GM12878 (cell line): Measurements from ENCODE around the gene ZNF423. TPM values are rescaled to one million over a fixed set of nuclear protein-coding genes. Genes with fewer than 3 reads are reported as not detected.

Experiments
- ATAC-seq: fragments of 200-7000 bp; cut with Tn5 transposase; 3 replicates; pipeline ENCODE4 v1.9.1; 2020; ENCODE audit warnings: mild to moderate bottlenecking, moderate library complexity
- BruUV-seq: library from RNA; stranded (reverse); fragments of 400-500 nt; replicated peaks from 2 replicates; lab custom pipeline; 2021; lab: Mats Ljungman, UMichigan
- CTCF ChIA-PET: fragments of 300-600 bp; sonication (Branson Sonifier 250); formaldehyde crosslinking; extraction: SDS; loops from one replicate; lab custom pipeline; 2021; ENCODE audit warnings: inconsistent platforms; lab: Yijun Ruan, JAX
- POLR2A ChIA-PET: fragments of 350-600 bp; formaldehyde crosslinking; extraction: SDS; loops from one replicate; lab custom pipeline; 2021; ENCODE audit warnings: inconsistent platforms; lab: Charles Lee
- RAD21 ChIA-PET: fragments of 300-600 bp; sonication (Branson Sonifier 250); formaldehyde crosslinking; loops from one replicate; lab custom pipeline; 2023; ENCODE audit warnings: antibody characterized with exemption; ENCODE audit not compliant: unreplicated experiment; lab: Charles Lee
- SMC1A ChIA-PET: fragments of 300-600 bp; sonication (Branson Sonifier 250); formaldehyde crosslinking; loops from one replicate; lab custom pipeline; 2023; ENCODE audit not compliant: unreplicated experiment, uncharacterized antibody; lab: Charles Lee
- DNase-seq: peaks from one replicate; pipeline ENCODE4 v3.0.0-alpha.2; 2011; ENCODE audit warnings: low read depth, low spot score
- FAIRE-seq: peaks from 3 replicates; lab custom pipeline; 2011; peaks lifted over from hg19 to GRCh38; lab: Jason Lieb, UNC
- H2AFZ ChIP-seq: 2 replicates; pipeline ENCODE4 v1.6.0; 2011; ENCODE audit warnings: low read depth, low read length, control low read depth; ENCODE audit not compliant: control insufficient read depth
- H3K27ac ChIP-seq: 2 replicates; pipeline ENCODE4 v1.5.1; 2011; ENCODE audit warnings: control low read depth; ENCODE audit not compliant: control insufficient read depth, insufficient read depth
- H3K27me3 ChIP-seq, 2 experiments: replicated peaks in 1 of 2; 2 replicates each; pipeline versions ENCODE4 v1.6.0 to v1.6.1; 2011; ENCODE audit warnings: low read length in 1 of 2; ENCODE audit not compliant: control insufficient read depth in 2 of 2, insufficient read depth in 2 of 2
- H3K36me3 ChIP-seq, 2 experiments: 2 replicates each; pipeline ENCODE4 v1.5.1; 2011; ENCODE audit warnings: low read length in 1 of 2; ENCODE audit not compliant: control insufficient read depth in 2 of 2, insufficient read depth in 2 of 2
- H3K4me1 ChIP-seq: 2 replicates; pipeline ENCODE4 v1.6.1; 2011; ENCODE audit warnings: mild to moderate bottlenecking, low read length, moderate library complexity, mixed read lengths; ENCODE audit not compliant: control insufficient read depth, insufficient read depth
- H3K4me2 ChIP-seq: 2 replicates; pipeline ENCODE4 v1.6.0; 2011; ENCODE audit warnings: control low read depth; ENCODE audit not compliant: control insufficient read depth, insufficient read depth
- H3K4me3 ChIP-seq: fragments of 200-600 bp; sonication (generic); 2 replicates; pipeline ENCODE4 v1.5.1; 2016
- H3K79me2 ChIP-seq: 2 replicates; pipeline ENCODE4 v1.6.0; 2011; ENCODE audit warnings: low read length; ENCODE audit not compliant: control insufficient read depth, insufficient read depth
- H3K9ac ChIP-seq: 2 replicates; pipeline ENCODE4 v1.8.0; 2011; ENCODE audit warnings: low read length, control low read depth, mixed read lengths; ENCODE audit not compliant: control insufficient read depth, insufficient read depth
- H3K9me3 ChIP-seq: replicated peaks from 3 replicates; pipeline ENCODE4 v1.5.1; 2011; ENCODE audit warnings: mild to moderate bottlenecking, low read length; ENCODE audit not compliant: control insufficient read depth, insufficient read depth
- H4K20me1 ChIP-seq: 2 replicates; pipeline ENCODE4 v1.6.0; 2011; ENCODE audit not compliant: control insufficient read depth, insufficient read depth
- CUX1 ChIP-seq: IDR thresholded peaks from 2 replicates; pipeline ENCODE4 v1.6.1; 2012; ENCODE audit warnings: improper control_type of control experiment, low read depth, low read length; ENCODE audit not compliant: insufficient replicate concordance
- DPF2 ChIP-seq: fragments of 450-650 bp; IDR thresholded peaks from 2 replicates; pipeline ENCODE4 v1.6.1; 2017; ENCODE audit warnings: mild to moderate bottlenecking
- NFXL1 ChIP-seq: fragments of 450-650 bp; IDR thresholded peaks from 2 replicates; pipeline ENCODE4 v1.6.1; 2017; ENCODE audit warnings: antibody characterized with exemption, mild to moderate bottlenecking, borderline replicate concordance
- PRDM15 ChIP-seq: fragments of 450-650 bp; formaldehyde crosslinking; IDR thresholded peaks from 2 replicates; pipeline ENCODE4 v1.4.0; 2020; ENCODE audit warnings: mild to moderate bottlenecking, moderate library complexity
- ZBTB4 ChIP-seq: fragments of 450-650 bp; formaldehyde crosslinking; IDR thresholded peaks from 2 replicates; pipeline ENCODE4 v1.4.0; 2022; ENCODE audit warnings: mild to moderate bottlenecking, moderate library complexity
- WGBS: methylation state at CpG from one replicate; pipeline ENCODE4 v1.1.6; 2016; ENCODE audit warnings: low lambda C conversion rate; ENCODE audit not compliant: insufficient replicate concordance, insufficient coverage; ENCODE audit errors: missing lambda C conversion rate; 5-methylcytosine and 5-hydroxymethylcytosine counted together
- in situ Hi-C: fragments of 300-500 bp; cut with MboI; formaldehyde crosslinking; loops from 9 replicates; pipeline ENCODE4 v1.14.3; 2018; ENCODE audit warnings: mixed read lengths
- intact Hi-C: fragments of 100-400 bp; cut with micrococcal nuclease; formaldehyde crosslinking; loops from one replicate; pipeline ENCODE4 v1.14.2; 2022; ENCODE audit not compliant: unreplicated experiment
- polyA plus RNA-seq, 11 experiments: library from polyadenylated mRNA; depleted of rRNA in 4 of 11; unstranded in 6 of 11; stranded (reverse) in 5 of 11; fragments of >200 nt; fragmentation: Nextera tagmentation in 4 of 11; fragmentation: Illumina TruSeq in 1 of 11; extraction: Ambion mirVana in 4 of 11; extraction: Trizol in 1 of 11; gene quantifications; 1 replicate in 1 of 11; 2 replicates in 10 of 11; pipeline versions ENCODE4 v1.2.1 to v1.2.3, GENCODE V29; 2011 to 2016; ENCODE audit warnings: inconsistent platforms in 2 of 11, missing spikeins in 2 of 11, low read depth in 1 of 11
- total RNA-seq, 4 experiments: library from RNA; depleted of rRNA in 3 of 4; stranded (reverse); fragments of >200 nt in 3 of 4; fragmentation: Illumina TruSeq in 1 of 4; extraction: Trizol in 1 of 4; gene quantifications; 2 replicates each; pipeline versions ENCODE4 v1.2.1 to v1.2.3, GENCODE V29; 2013 to 2021
- TF ChIP-seq, protein P1 (sequence below): fragments of 450-650 bp; IDR thresholded peaks from 2 replicates; pipeline ENCODE4 v1.6.1; 2017; ENCODE audit warnings: borderline replicate concordance

The ZNF423 gene
- total and polyA plus RNA-seq, 10 of the 15 experiments (the other 5 are each of a cell fraction or from before 2014, with no cell fraction given): 0.03 to 0.64 (median 0.10) TPM

GRCh38 chr16:49811644-49812334 lies 44.1 kb downstream of the ZNF423 start:
- H3K4me1 ChIP-seq: no peaks in the 10 kb centered on the region
- no peaks in the 10 kb centered on the region for H3K79me2 ChIP-seq
- ATAC-seq (no peak), DNase-seq (no peak), FAIRE-seq (no peak)
- no peaks in the 10 kb centered on the region for H3K9me3 ChIP-seq
- ChIA-PET CTCF (no interaction called here), SMC1A (no interaction called here), POLR2A (no interaction called here), RAD21 (no interaction called here)
- no peak overlapping the region for H3K9ac ChIP-seq
- peaks cover 2 to 5% of the 10 kb centered on the region in 2 experiments; a peak in 3 of 4 replicates for H3K27me3 ChIP-seq
- no peaks in the 10 kb centered on the region for H4K20me1 ChIP-seq
- H3K4me3 ChIP-seq: no peak overlapping the region
- 39% methylated on average over 11 of the region's 13 CpGs for WGBS
- BruUV-seq: no TSS peak
- in situ Hi-C loops (no loop called here), intact Hi-C loops (no loop called here)
- H3K36me3 ChIP-seq: no peaks in the 10 kb centered on the region
- no peak overlapping the region for H3K4me2 ChIP-seq
- no peak overlapping the region for H3K27ac ChIP-seq
- H2AFZ ChIP-seq: no peak overlapping the region
- TF ChIP-seq NFXL1: no peak
- TF ChIP-seq ZBTB4 (CRISPR knock-in tag): no peak
- TF ChIP-seq DPF2: no peak
- no peak for TF ChIP-seq PRDM15 (CRISPR knock-in tag)
- TF ChIP-seq, protein P1, sequence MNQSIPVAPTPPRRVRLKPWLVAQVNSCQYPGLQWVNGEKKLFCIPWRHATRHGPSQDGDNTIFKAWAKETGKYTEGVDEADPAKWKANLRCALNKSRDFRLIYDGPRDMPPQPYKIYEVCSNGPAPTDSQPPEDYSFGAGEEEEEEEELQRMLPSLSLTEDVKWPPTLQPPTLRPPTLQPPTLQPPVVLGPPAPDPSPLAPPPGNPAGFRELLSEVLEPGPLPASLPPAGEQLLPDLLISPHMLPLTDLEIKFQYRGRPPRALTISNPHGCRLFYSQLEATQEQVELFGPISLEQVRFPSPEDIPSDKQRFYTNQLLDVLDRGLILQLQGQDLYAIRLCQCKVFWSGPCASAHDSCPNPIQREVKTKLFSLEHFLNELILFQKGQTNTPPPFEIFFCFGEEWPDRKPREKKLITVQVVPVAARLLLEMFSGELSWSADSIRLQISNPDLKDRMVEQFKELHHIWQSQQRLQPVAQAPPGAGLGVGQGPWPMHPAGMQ: no peak
- no peak for TF ChIP-seq CUX1
